Astrocyte (in vitro differentiated cells and primary cell): ENCODE measurements around the gene INPP4B. TPM values are rescaled to one million over a fixed set of nuclear protein-coding genes. Genes with fewer than 3 reads are reported as not detected.

Experiments
- DNase-seq: peaks from one replicate; pipeline ENCODE4 v3.0.0-alpha.2; 2010; ENCODE audit warnings: low read depth
- FAIRE-seq: peaks from 2 replicates; lab custom pipeline; 2011; peaks lifted over from hg19 to GRCh38; lab: Jason Lieb, UNC
- H2AFZ ChIP-seq: 2 replicates; pipeline ENCODE4 v1.6.0; 2012; ENCODE audit warnings: low read depth, low read length, inconsistent platforms
- H3K27ac ChIP-seq: 2 replicates; pipeline ENCODE4 v1.5.1; 2011; ENCODE audit warnings: low read depth, low read length, inconsistent platforms
- H3K27me3 ChIP-seq: 2 replicates; pipeline ENCODE4 v1.6.0; 2011; ENCODE audit warnings: low read length, inconsistent platforms; ENCODE audit not compliant: insufficient read depth
- H3K36me3 ChIP-seq: 2 replicates; pipeline ENCODE4 v1.5.1; 2011; ENCODE audit warnings: low read length, inconsistent platforms; ENCODE audit not compliant: insufficient read depth
- H3K4me1 ChIP-seq: 2 replicates; pipeline ENCODE4 v1.5.1; 2011; ENCODE audit warnings: low read length, inconsistent platforms; ENCODE audit not compliant: insufficient read depth
- H3K4me2 ChIP-seq: 2 replicates; pipeline ENCODE4 v1.6.0; 2012; ENCODE audit warnings: low read length, inconsistent platforms
- H3K4me3 ChIP-seq: 2 replicates; pipeline ENCODE4 v1.5.1; 2011; ENCODE audit warnings: low read depth, mild to moderate bottlenecking, low read length, inconsistent platforms; ENCODE audit not compliant: insufficient read depth
- H3K79me2 ChIP-seq: 2 replicates; pipeline ENCODE4 v1.6.0; 2012; ENCODE audit warnings: mild to moderate bottlenecking, low read length, inconsistent platforms; ENCODE audit not compliant: insufficient read depth
- H3K9ac ChIP-seq: 2 replicates; pipeline ENCODE4 v1.6.0; 2012; ENCODE audit warnings: mild to moderate bottlenecking, low read length, inconsistent platforms
- H3K9me3 ChIP-seq: 2 replicates; pipeline ENCODE4 v1.5.1; 2012; ENCODE audit warnings: low read depth, mild to moderate bottlenecking, low read length, inconsistent platforms; ENCODE audit not compliant: insufficient read depth
- H4K20me1 ChIP-seq: 2 replicates; pipeline ENCODE4 v1.6.0; 2012; ENCODE audit warnings: low read length, inconsistent platforms; ENCODE audit not compliant: insufficient read depth
- H3K27ac Mint-ChIP-seq: one replicate; pipeline ENCODE4 v1.8.0; 2021; ENCODE audit warnings: mild to moderate bottlenecking, mixed read lengths; ENCODE audit not compliant: unreplicated experiment
- H3K27me3 Mint-ChIP-seq: one replicate; pipeline ENCODE4 v1.8.0; 2021; ENCODE audit warnings: low read depth, mixed read lengths; ENCODE audit not compliant: unreplicated experiment
- H3K36me3 Mint-ChIP-seq: one replicate; pipeline ENCODE4 v1.8.0; 2021; ENCODE audit warnings: low read depth, mixed read lengths; ENCODE audit not compliant: unreplicated experiment
- H3K4me1 Mint-ChIP-seq: one replicate; pipeline ENCODE4 v1.8.0; 2021; ENCODE audit warnings: low read depth, mixed read lengths; ENCODE audit not compliant: unreplicated experiment
- H3K4me3 Mint-ChIP-seq: one replicate; pipeline ENCODE4 v1.8.0; 2021; ENCODE audit warnings: mild to moderate bottlenecking, moderate library complexity, mixed read lengths; ENCODE audit not compliant: unreplicated experiment
- H3K9me3 Mint-ChIP-seq: one replicate; pipeline ENCODE4 v1.8.0; 2021; ENCODE audit warnings: mild to moderate bottlenecking, mixed read lengths; ENCODE audit not compliant: unreplicated experiment
- EZH2 ChIP-seq: IDR thresholded peaks from 2 replicates; pipeline ENCODE4 v1.6.1; 2012; ENCODE audit warnings: mild to moderate bottlenecking, low read length, inconsistent platforms; ENCODE audit not compliant: insufficient read depth
- total RNA-seq: library from RNA; stranded (reverse); gene quantifications from 2 replicates; pipeline ENCODE4 v1.2.1, GENCODE V29; 2021
- TF ChIP-seq, protein P1 (sequence below): IDR thresholded peaks from 2 replicates; pipeline ENCODE4 v1.5.1; 2011; ENCODE audit warnings: low read depth, mild to moderate bottlenecking, inconsistent platforms, low read length, moderate library complexity; ENCODE audit not compliant: insufficient read depth

The INPP4B gene
- total RNA-seq, 1 donor from 2014 or later: 2.8 TPM

GRCh38 chr4:142353149-142353738 is 492.9 kb downstream of the INPP4B start:
- no peaks in the 10 kb centered on the region for H3K27me3 ChIP-seq

GRCh38 chr4:142352712-142353111 is 493.4 kb downstream of the INPP4B start:
- H3K27me3 ChIP-seq: no peaks in the 10 kb centered on the region
- DNase-seq (no peak), FAIRE-seq (no peak)
- H3K4me3 ChIP-seq: no peak overlapping the region
- H3K79me2 ChIP-seq: no peaks in the 10 kb centered on the region
- H3K4me1 ChIP-seq: peaks cover 8% of the 10 kb centered on the region
- peaks cover 14% of the 10 kb centered on the region for H3K4me1 Mint-ChIP-seq
- H3K27ac Mint-ChIP-seq: no peak overlapping the region
- no peak overlapping the region for H3K9ac ChIP-seq
- no peak overlapping the region for H3K4me3 Mint-ChIP-seq
- peaks cover 5% of the 10 kb centered on the region for H3K36me3 Mint-ChIP-seq
- H2AFZ ChIP-seq: no peak overlapping the region
- H3K9me3 ChIP-seq: no peaks in the 10 kb centered on the region
- no peaks in the 10 kb centered on the region for H3K27me3 Mint-ChIP-seq
- no peaks in the 10 kb centered on the region for H4K20me1 ChIP-seq
- H3K27ac ChIP-seq: no peak overlapping the region
- H3K36me3 ChIP-seq: no peaks in the 10 kb centered on the region
- TF ChIP-seq, protein P1, sequence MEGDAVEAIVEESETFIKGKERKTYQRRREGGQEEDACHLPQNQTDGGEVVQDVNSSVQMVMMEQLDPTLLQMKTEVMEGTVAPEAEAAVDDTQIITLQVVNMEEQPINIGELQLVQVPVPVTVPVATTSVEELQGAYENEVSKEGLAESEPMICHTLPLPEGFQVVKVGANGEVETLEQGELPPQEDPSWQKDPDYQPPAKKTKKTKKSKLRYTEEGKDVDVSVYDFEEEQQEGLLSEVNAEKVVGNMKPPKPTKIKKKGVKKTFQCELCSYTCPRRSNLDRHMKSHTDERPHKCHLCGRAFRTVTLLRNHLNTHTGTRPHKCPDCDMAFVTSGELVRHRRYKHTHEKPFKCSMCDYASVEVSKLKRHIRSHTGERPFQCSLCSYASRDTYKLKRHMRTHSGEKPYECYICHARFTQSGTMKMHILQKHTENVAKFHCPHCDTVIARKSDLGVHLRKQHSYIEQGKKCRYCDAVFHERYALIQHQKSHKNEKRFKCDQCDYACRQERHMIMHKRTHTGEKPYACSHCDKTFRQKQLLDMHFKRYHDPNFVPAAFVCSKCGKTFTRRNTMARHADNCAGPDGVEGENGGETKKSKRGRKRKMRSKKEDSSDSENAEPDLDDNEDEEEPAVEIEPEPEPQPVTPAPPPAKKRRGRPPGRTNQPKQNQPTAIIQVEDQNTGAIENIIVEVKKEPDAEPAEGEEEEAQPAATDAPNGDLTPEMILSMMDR: no peak
- no peak for TF ChIP-seq EZH2
- no peak overlapping the region for H3K4me2 ChIP-seq
- no peaks in the 10 kb centered on the region for H3K9me3 Mint-ChIP-seq

More at GRCh38 chr4:142353149-142353738, 492.9 kb downstream of the INPP4B start:
- Mint-ChIP-seq H3K36me3 (peaks cover 5% of the 10 kb centered on the region), H3K27me3 (no peaks in the 10 kb centered on the region), H3K27ac (no peak overlapping the region), H3K4me3 (no peak overlapping the region), H3K4me1 (peaks cover 14% of the 10 kb centered on the region), H3K9me3 (no peaks in the 10 kb centered on the region)
- no peaks in the 10 kb centered on the region for H4K20me1 ChIP-seq
- H3K9ac ChIP-seq: no peak overlapping the region
- H3K4me2 ChIP-seq: peak overlapping the region; percentile 12
- DNase-seq (peak; percentile 63), FAIRE-seq (peak; percentile 95)
- no peak overlapping the region for H3K27ac ChIP-seq
- no peak overlapping the region for H2AFZ ChIP-seq
- no peaks in the 10 kb centered on the region for H3K79me2 ChIP-seq
- no peak for TF ChIP-seq EZH2
- TF ChIP-seq, protein P1: peak; percentile 95
- H3K9me3 ChIP-seq: no peaks in the 10 kb centered on the region
- peaks cover 8% of the 10 kb centered on the region for H3K4me1 ChIP-seq
- no peak overlapping the region for H3K4me3 ChIP-seq
- no peaks in the 10 kb centered on the region for H3K36me3 ChIP-seq

DNA sequence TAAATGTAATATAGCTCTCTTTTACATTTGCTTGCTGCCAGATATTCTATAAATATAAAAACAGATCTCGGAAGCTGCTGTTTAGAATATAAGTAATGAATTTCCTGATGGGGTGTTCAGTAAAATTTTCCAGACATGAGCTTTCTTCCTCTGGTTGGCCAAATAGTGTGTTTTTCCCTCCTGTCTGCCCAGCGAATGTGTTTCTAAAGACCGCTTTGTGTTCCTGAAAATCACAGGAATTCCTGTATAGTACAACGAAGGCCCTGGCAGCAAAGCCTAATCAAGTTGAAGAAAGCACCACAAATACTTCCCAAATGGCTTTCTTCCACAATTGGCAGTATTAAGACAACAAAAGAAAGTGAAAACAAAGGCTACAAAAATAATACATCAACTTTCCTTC is 494.1 kb downstream of the INPP4B start:
- no peak for TF ChIP-seq EZH2
- TF ChIP-seq, protein P1: no peak
- H3K4me3 ChIP-seq: no peak overlapping the region
- no peaks in the 10 kb centered on the region for H3K79me2 ChIP-seq
- H3K27me3 ChIP-seq: no peaks in the 10 kb centered on the region
- Mint-ChIP-seq H3K27ac (no peak overlapping the region), H3K9me3 (no peaks in the 10 kb centered on the region), H3K27me3 (no peaks in the 10 kb centered on the region), H3K36me3 (peaks cover 5% of the 10 kb centered on the region), H3K4me1 (peaks cover 14% of the 10 kb centered on the region), H3K4me3 (no peak overlapping the region)
- peak overlapping the region; percentile 47 for H3K4me2 ChIP-seq
- H3K36me3 ChIP-seq: no peaks in the 10 kb centered on the region
- DNase-seq (no peak), FAIRE-seq (no peak)
- H4K20me1 ChIP-seq: no peaks in the 10 kb centered on the region
- H3K4me1 ChIP-seq: peaks cover 8% of the 10 kb centered on the region
- H3K9ac ChIP-seq: peak overlapping the region; percentile 33
- no peaks in the 10 kb centered on the region for H3K9me3 ChIP-seq
- H2AFZ ChIP-seq: peak overlapping the region; percentile 13
- no peak overlapping the region for H3K27ac ChIP-seq
